Ureter (tissue), 1 donor: Measurements from ENCODE around the gene CASR. TPM values are rescaled to one million over a fixed set of nuclear protein-coding genes. Genes with fewer than 3 reads are reported as not detected.

Source experiments
- DNase-seq: peaks from one replicate; pipeline ENCODE4 v3.0.0-alpha.2; 2020; ENCODE audit warnings: low spot score
- total RNA-seq: library from RNA; stranded (reverse); gene quantifications from one replicate; pipeline ENCODE4 v1.2.4, GENCODE V29; 2023
- donor health status: DM: yes; HTN: yes; CAD: no.

Gene CASR
- total RNA-seq, 1 donor from 2014 or later = 0.08 TPM

- no peak for DNase-seq
Observed at GRCh38 chr3:122214711-122215110, 31.2 kb downstream of the CASR start.

DNA sequence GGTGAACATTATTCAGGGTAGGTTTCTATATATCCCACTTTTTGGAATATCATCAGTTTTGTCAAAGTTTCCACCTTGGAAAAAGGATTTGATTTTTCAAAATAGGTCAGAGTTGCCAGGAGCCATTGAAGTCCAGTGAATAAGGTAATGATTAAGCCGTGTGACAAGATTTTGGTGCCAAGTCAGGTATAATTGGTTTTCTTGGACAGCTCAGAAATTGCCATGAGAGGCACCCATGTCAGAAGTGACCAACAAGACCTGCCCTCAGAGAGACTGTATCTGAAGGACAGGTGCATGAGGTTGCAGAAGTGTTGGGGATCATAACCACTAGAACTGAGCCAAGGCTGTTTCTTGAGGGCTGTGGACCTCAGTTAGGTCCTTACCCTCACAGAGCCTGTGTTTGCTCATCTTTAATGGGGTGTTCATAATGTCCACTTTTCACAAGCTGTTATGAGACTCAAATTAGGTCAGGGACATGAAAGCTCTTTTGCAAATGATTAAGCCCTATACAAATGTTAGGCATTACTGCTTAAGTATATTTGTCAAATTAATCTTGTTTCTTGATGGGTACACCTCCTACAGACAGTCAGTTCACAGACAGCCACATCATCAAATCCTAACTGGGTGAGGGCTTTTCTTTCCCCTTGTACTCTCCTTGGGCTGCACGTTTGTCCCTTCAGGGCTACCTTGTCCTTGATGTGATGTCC is 32.3 kb downstream of the CASR start:
- DNase-seq = no peak

GRCh38 chr3:122217901-122218300 is 34.4 kb downstream of the CASR start:
- no peak for DNase-seq

DNA sequence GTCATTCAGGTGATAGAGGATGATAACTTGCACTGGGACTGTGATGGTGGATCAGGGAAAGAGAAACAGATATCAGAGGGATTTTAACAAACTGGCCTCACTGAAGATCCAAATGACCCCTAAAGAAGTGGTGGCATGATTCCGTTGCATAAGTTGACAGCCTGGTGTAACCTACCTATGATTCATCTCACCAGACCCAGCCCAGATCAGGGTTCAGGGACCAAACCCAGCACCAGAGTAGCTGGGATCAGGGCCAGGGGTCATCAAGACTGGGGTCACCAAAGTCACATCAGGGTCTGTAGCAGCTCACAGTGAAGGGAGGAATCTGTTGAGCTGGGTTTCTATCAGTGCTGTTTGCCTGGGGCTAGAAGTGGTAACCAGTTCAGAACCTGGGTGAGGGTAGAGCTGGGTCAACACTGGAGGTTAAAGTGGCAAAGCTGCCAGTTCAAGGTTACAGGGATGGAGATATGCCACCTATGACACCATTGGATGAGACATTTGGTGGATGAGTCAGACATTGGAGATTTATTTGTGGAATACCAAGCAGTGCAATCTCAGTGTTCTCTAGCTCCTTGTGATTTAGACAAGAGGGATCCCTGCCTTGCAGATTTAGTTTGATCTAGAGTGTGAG is 35.9 kb downstream of the CASR start:
- no peak for DNase-seq

DNA sequence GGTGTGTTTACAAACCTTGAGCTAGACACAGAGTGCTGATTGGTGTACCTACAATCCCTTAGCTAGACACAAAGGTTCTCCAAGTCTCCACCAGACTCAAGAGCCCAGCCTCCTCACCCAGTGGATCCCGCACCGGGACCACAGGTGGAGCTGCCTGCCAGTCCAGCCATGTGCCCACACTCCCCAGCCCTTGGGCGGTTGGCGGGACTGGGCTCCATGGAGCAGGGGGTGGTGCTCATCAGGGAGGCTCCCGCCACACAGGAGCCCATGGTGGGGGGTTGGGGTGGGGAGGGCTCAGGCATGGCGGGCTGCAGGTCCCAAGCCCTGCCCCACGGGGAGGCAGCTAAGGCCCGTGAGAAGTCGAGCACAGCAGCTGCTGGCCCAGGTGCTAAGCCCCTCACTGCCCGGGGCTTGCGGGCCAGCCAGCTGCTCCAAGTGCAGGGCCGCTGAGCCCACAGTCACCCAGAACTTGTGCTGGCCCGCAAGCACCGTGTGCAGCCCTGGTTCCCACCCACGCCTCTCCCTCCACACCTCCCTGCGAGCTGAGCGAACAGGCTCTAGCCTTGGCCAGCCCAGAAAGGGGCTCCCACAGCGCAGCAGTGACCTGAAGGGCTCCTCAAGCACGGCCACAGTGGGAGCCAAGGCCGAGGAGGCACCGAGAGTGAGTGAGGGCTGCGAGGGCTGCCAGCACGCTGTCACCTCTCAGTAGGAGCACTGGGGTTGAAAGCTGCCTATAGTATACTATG is 43.7 kb downstream of the CASR start:
- no peak for DNase-seq

DNA sequence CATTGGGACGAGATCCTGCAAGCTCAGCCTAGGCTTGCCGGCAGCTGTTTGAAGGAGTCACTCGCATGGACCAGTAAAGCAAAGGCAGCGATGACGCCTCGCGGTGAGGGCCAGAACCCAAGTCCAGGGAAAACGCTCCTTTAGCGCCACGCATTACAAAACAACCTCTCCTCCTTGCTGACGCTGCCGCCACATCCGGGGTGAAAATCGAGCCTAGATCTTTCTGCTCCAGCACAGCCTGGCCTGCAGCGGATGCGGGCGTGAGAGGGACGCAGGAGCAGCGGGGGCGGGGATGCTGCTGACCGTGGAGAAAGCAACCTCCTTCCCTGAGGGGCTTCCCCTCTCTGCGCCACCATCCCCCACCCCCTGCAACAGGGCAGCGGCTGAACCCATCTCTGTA is 46.7 kb downstream of the CASR start:
- DNase-seq = no peak

DNA sequence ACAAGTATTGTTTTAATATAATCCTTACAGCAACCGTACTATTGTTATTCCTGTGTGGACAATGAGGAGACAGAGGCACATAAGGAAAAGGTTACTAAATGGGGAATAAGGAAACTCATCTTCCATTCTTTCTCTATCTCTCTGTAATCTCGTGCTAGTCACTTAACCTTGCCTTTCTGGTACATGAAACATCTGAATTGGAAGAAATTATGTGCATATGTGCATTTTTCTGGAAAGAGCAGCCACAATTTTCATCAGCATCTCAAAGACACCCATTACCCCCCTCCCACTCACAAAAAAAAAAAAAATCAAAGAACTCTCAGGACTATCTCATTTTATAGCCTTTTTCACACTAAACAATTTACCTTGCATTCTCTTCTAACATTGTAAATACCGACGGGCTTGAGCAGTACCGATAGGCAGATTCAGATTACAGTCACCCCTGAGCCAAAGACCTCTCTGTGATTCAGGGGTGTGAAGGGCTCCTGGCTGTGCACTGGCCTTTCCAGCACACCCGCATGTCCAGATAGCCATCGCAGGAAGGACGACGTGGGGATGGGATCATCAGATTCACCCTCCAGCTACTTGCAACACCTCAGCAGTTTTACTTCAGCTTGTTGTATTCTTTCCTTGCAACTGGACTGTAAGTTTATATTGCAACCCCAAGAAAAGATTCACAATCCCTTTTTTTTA is 48.1 kb downstream of the CASR start:
- no peak for DNase-seq

DNA sequence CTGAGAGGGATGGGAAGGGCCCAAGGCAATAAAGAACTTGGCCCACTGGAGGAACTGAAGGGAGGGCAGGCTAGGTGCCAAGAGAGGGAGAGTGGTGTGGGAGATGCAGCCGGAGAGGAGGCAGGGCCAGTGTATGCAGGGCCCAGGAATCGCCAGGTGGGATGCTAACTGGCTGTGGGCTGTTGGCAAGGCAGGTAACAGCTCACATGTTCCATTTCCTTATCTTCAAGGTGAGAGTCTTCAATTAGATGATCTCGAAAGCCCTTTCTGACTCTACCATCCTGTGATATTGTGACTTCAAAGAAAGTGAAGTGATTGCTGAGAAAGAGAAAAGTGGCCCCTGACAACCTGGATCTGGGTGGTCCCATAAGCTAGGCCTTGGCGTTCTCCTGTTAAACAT is 49.0 kb downstream of the CASR start:
- DNase-seq = no peak

GRCh38 chr3:122233101-122233952 is 49.9 kb downstream of the CASR start:
- no peak for DNase-seq

DNA sequence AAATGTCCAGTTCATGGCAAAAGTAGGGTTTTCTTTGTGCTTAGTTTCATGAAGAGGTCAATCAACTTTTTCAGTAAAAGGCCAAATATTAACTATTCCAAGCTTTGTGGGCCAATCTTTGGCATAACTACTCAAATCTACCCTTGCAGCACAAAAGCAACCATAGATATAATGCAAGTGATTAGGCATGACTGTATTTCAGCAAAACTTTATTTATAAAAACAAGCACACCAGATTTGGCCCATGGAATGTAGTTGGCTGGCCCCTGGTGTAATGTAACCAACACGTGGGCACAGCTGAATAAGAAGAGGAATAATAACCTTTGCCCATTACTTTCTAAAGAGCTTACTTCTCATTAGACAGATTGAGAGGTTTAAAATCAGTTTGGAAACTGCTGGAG is 50.6 kb downstream of the CASR start:
- no peak for DNase-seq

DNA sequence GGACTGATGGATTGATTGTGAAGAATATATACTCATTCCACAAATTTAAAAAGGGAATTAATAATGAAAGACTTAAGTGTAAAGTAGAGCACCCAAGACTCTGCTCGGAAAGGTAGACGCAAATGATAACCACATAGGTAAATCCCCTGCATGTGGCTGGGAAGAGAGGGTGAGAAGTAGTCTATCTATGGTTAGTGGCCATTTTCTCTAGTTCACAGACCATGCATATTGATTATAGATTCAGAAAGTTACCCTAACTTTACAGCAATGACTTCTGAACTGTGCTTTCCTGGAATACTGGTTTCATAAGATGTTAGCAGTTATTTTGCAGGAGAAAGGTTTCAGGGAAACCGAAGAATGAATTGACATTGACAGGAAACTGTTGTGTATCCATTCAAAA is 51.7 kb downstream of the CASR start:
- no peak for DNase-seq

GRCh38 chr3:122239112-122239511 is 55.6 kb downstream of the CASR start:
- no peak for DNase-seq

GRCh38 chr3:122245513-122246174 is 62.2 kb downstream of the CASR start:
- no peak for DNase-seq

DNA sequence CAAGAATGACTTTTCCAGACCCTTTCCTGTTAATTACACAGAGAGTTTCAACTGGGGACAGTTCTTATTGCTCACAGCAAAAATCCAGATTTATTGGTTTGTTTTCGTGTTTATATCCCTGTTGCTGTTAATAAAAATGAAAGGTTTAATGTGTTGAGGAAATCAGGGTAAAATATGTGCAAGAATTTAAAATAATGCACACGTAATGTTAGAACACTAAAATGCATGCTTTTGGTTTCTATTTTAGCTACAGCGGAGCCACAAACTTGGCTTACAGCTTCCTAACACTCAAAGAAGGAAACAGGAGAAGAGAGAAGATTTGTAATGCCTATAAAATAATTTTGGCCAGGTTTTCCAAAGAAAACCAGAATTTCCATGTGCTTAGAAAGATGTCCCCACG is 62.7 kb downstream of the CASR start:
- no peak for DNase-seq

- DNase-seq = no peak
Observed at GRCh38 chr3:122247087-122247824, 63.8 kb downstream of the CASR start.

- DNase-seq = no peak
Observed at GRCh38 chr3:122247825-122248185, 64.3 kb downstream of the CASR start.

- no peak for DNase-seq
Observed at GRCh38 chr3:122251428-122251827, 68.0 kb downstream of the CASR start.

GRCh38 chr3:122253581-122253980 is 70.1 kb downstream of the CASR start:
- no peak for DNase-seq

DNA sequence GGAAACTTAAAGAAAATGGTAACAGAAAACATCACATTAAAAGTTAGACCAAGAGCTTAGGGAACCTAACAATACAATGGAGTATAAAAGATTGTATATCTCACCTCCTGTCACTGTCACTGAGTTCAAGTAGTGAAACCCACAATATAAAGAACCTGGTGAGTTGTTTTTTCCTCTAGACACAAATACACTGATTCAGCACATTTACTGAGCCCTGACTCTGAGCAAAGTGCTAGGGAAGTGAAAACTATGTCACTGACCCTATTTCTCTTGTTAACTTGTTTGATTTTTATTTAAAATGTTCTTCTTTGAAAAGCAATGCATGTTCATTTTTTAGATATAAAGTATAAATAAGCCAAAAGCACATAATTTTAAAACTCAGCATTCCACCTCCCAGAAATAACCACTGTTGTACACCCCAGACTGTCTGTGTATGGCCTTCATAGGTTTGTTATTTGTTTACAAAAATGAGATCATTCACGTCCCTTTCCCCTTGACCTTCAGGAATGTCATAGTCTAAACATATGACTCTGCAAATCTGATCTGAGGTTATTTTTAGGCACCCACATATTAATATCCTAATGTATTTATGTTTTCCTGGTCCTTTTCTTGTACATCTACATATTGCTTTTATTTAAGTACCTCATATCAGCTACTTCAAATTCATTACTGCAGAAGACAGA is 72.4 kb downstream of the CASR start:
- DNase-seq = no peak
